Ramos (cell line): ENCODE data around the gene SPHKAP.
"Not testable (repeated sequence)": the region's sequence is repeated elsewhere in the genome, so short reads cannot be mapped to it uniquely, and the experiment has no call there.

ENCODE experiments used
- in situ Hi-C: fragments of 300-500 bp; cut with MboI; formaldehyde crosslinking; loops from one replicate; pipeline ENCODE4 v1.14.3; 2022; ENCODE audit warnings: low sequenced_read_pairs; ENCODE audit not compliant: unreplicated experiment

Gene SPHKAP

GRCh38 chr2:228102949-228103348 lies 78.5 kb downstream of the SPHKAP start:
- in situ Hi-C loops, result no loop called here

- in situ Hi-C loops, result no loop called here
These were observed 87.0 kb downstream of the SPHKAP start for GRCh38 chr2:228094377-228094921.

- in situ Hi-C loops, result no loop called here
These were observed 89.4 kb downstream of the SPHKAP start for GRCh38 chr2:228092056-228092455.

- in situ Hi-C loops, result no loop called here
These were observed 94.9 kb downstream of the SPHKAP start for GRCh38 chr2:228086561-228086960.

GRCh38 chr2:228084717-228085116 lies 96.8 kb downstream of the SPHKAP start:
- in situ Hi-C loops, result no loop called here

- in situ Hi-C loops, result no loop called here
These were observed 98.4 kb downstream of the SPHKAP start for GRCh38 chr2:228083131-228083530.

- in situ Hi-C loops, result no loop called here
These were observed 98.9 kb downstream of the SPHKAP start for GRCh38 chr2:228082571-228082970.

- in situ Hi-C loops, result no loop called here
These were observed 102.3 kb downstream of the SPHKAP start for GRCh38 chr2:228079194-228079593.

- in situ Hi-C loops, result not testable (repeated sequence)
These were observed 104.8 kb downstream of the SPHKAP start for GRCh38 chr2:228076695-228077094.

GRCh38 chr2:228072669-228073068 lies 108.8 kb downstream of the SPHKAP start:
- in situ Hi-C loops, result no loop called here

- in situ Hi-C loops, result no loop called here
These were observed 114.2 kb downstream of the SPHKAP start for GRCh38 chr2:228067309-228067708.

GRCh38 chr2:228066126-228066798 lies 115.2 kb downstream of the SPHKAP start:
- in situ Hi-C loops, result no loop called here

- in situ Hi-C loops, result no loop called here
These were observed 115.8 kb downstream of the SPHKAP start for GRCh38 chr2:228065686-228066085.

GRCh38 chr2:228064796-228065315 lies 116.6 kb downstream of the SPHKAP start:
- in situ Hi-C loops, result no loop called here

- in situ Hi-C loops, result no loop called here
These were observed 117.5 kb downstream of the SPHKAP start for GRCh38 chr2:228064024-228064423.

- in situ Hi-C loops, result no loop called here
These were observed 117.9 kb downstream of the SPHKAP start for GRCh38 chr2:228063558-228063957.

- in situ Hi-C loops, result no loop called here
These were observed 121.8 kb downstream of the SPHKAP start for GRCh38 chr2:228059735-228060134.

- in situ Hi-C loops, result no loop called here
These were observed 125.0 kb downstream of the SPHKAP start for GRCh38 chr2:228056293-228057097.

GRCh38 chr2:228048838-228049490 lies 132.5 kb downstream of the SPHKAP start:
- in situ Hi-C loops, result no loop called here

- in situ Hi-C loops, result no loop called here
These were observed 140.5 kb downstream of the SPHKAP start for GRCh38 chr2:228040995-228041394.
